GM12865 (cell line): ENCODE measurements around the gene SH3BGR.

Experiments used
- DNase-seq: peaks from one replicate; pipeline ENCODE4 v3.0.0; 2010; ENCODE audit warnings: low read depth
- H3K4me3 ChIP-seq: 2 replicates; pipeline ENCODE4 v1.5.1; 2011; ENCODE audit warnings: mild to moderate bottlenecking, low read depth, low read length, control low read depth
- TF ChIP-seq, protein P1 (sequence below): IDR thresholded peaks from 2 replicates; pipeline ENCODE4 v1.5.1; 2011; ENCODE audit warnings: low read length, control low read depth, low read depth, inconsistent platforms; ENCODE audit not compliant: insufficient read depth; ENCODE audit errors: missing control alignments

The SH3BGR gene

GRCh38 chr21:39447264-39447663 lies 4.5 kb upstream of the SH3BGR start:
- H3K4me3 ChIP-seq, result no peak overlapping the region
- TF ChIP-seq, protein P1, sequence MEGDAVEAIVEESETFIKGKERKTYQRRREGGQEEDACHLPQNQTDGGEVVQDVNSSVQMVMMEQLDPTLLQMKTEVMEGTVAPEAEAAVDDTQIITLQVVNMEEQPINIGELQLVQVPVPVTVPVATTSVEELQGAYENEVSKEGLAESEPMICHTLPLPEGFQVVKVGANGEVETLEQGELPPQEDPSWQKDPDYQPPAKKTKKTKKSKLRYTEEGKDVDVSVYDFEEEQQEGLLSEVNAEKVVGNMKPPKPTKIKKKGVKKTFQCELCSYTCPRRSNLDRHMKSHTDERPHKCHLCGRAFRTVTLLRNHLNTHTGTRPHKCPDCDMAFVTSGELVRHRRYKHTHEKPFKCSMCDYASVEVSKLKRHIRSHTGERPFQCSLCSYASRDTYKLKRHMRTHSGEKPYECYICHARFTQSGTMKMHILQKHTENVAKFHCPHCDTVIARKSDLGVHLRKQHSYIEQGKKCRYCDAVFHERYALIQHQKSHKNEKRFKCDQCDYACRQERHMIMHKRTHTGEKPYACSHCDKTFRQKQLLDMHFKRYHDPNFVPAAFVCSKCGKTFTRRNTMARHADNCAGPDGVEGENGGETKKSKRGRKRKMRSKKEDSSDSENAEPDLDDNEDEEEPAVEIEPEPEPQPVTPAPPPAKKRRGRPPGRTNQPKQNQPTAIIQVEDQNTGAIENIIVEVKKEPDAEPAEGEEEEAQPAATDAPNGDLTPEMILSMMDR, result no peak
- no peak for DNase-seq

DNA sequence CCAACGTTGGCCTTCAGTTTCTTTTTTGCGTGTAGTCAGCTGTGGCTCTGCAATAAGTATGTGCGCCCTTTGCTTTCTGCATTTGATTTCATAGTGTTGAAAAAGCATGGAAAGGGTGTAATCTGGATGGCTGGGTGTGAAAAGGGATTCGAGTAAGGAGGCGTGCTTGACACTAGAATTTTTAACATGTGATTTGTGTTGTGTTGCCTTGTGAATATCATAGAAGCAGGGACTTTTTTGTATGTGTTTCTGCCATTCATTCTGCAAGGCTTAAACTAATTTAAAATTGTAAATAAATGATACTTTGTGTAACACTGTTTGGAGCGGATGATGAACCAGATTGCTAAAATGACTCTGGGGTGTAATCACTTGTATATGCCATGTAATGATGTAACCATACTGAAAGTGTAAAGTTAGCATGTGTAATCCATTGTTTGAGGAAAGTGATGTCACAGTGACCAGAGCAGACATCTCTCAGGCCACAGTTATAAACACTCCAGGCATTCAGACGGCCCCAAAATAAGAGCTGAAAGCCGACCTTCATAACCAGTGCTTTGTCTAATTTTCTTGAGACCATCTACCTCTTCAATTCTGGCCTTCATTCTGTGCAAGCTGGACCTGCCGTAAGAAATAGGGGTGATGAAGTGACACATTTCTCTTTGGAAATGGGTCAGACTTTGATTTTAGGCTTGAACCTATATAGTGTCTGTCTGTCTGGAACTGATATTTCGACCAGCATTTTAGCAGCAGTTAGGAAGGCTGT lies 618 bp downstream of the SH3BGR start:
- no peak for DNase-seq
- no peak overlapping the region for H3K4me3 ChIP-seq

DNA sequence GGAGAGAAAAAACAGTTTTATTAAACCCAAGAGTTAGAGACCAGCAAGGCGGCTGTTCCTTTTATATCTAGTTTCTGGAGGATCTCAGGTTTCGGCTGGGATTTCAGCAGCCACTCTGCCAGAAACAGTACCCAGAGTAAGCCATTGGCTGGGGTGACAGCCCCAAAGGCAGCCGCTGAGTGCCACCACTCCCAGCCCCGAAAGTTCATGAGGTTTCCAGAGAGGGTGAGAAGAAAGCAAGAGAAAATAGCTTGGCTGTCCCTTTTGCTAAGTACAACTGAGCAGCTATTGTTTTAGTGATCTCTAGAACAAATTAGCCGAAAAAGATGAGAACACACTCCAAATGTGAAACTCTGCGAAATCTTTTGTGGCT lies 1.2 kb downstream of the SH3BGR start:
- TF ChIP-seq, protein P1, result no peak
- H3K4me3 ChIP-seq, result no peak overlapping the region
- no peak for DNase-seq

More for the DNA sequence above, 618 bp downstream of the SH3BGR start:
- TF ChIP-seq, protein P1, result no peak

DNA sequence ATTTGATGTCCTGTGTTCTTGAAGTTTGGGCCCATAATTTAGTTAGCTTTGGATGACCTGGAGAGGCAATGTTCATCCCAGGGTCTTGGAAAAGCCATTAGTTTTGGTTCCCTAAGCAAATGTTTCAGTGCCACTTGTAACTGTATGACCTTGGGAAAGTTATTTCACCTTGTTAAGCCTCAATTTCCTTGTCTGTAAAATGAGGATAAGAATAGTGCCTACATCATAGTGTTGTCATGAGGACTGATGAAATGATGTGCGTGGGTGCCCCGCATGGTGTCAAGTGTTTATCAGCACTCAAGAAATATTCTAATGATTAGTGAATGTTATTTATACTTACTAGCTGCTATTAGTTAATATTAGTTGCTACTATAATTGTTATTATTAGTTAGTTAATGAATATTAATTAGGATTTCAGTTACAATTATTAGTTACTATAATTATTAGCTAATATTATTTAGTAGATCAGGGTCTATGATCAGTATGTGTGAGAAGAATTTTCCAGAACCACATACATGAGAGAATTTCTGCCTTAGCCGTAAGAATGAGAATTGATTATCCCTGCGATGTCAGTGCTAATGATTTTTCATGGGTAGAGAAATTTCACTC lies 1.9 kb downstream of the SH3BGR start:
- TF ChIP-seq, protein P1, result no peak
- no peak for DNase-seq
- no peak overlapping the region for H3K4me3 ChIP-seq

GRCh38 chr21:39454949-39455668 lies 3.3 kb downstream of the SH3BGR start:
- DNase-seq, result no peak
- no peak overlapping the region for H3K4me3 ChIP-seq
- TF ChIP-seq, protein P1, result no peak

DNA sequence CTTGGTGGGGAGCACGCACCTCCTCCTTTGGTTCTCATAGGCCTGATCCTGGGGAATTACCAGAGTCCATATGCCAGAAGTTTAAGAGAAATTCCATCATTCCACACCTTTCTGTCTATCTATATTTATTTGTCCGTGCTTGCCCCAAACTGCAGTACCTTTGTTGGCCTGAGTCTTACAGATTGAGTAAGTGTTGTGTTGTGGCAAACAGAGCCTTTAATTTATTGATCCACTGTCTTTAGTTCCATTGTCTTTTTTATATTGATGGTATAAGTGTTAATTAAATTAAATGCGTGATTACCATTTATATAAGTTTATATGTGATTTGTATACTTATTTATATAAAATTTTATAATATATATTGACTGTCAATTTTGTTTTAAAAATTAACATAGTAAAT lies 4.9 kb downstream of the SH3BGR start:
- H3K4me3 ChIP-seq, result no peak overlapping the region
- DNase-seq, result no peak
- TF ChIP-seq, protein P1, result no peak
